Breast epithelium (tissue), 3 donors: ENCODE results near the gene UBTFL1.

ENCODE experiments used
- CTCF ChIP-seq, 3 donors: fragments of 450-650 bp; IDR thresholded peaks; one replicate each; pipeline ENCODE4 v1.5.1; 2016 to 2017; ENCODE audit warnings: antibody characterized with exemption in 3 of 3, mild to moderate bottlenecking in 3 of 3, moderate library complexity in 3 of 3
- POLR2AphosphoS5 ChIP-seq, 3 donors: sonication (generic); formaldehyde crosslinking; IDR thresholded peaks; one replicate each; pipeline ENCODE4 v1.6.1; 2017; ENCODE audit warnings: antibody characterized with exemption in 3 of 3

- TF ChIP-seq CTCF (IDR thresholded peaks at IDR 0.05) (no peak), POLR2AphosphoS5 (IDR thresholded peaks at IDR 0.05) (no peak)
Observed at GRCh38 chr11:90133560-90134477, 48.1 kb downstream of the UBTFL1 start.
